ENCODE measurements around the gene CCDC142. TPM values are rescaled to one million over a fixed set of nuclear protein-coding genes. Genes with fewer than 3 reads are reported as not detected.
A peak's percentile ranks its signal among the peaks of the same experiment; 100 is the strongest.

The CCDC142 gene
- total RNA-seq, 5 donors from 2014 or later (not counting 1 experiment from before 2014, with no cell fraction given): 16.1 to 59.3 (median 56.7) TPM

DNA sequence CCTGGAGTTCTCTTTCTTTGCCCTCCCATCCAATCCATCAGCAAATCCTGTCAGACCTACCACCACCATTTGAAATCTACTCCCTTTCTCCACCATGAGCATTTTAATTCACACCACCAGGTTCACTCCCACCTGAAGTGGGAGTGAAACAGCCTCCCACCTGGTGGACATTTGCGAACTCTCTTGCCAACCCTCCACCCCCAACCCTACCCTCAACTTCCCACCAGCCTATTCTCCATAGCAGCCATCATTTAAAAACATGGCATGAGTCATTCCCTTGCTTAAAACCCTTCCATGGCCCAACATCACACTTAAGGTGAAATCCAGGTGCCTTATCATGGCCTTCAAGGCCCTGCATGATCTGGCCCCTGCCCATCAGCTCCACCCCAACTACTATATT is 44.5 kb downstream of the CCDC142 start:
- 100% methylated on average over 1 of the region's 1 CpG for WGBS (ENCODE audit: insufficient coverage)
- peaks cover 11 to 14% (median 13%) of the 10 kb centered on the region in 3 donors for H3K4me1 Mint-ChIP-seq
- H3K27me3 ChIP-seq (replicated peaks in 1 of 2; ENCODE audit: control insufficient read depth in 2 of 2, extremely low read depth in 1 of 2, insufficient read depth in 2 of 2, low read length in 1 of 2): peaks cover 4 to 43% of the 10 kb centered on the region in 2 experiments
- no peaks in the 10 kb centered on the region for H3K9me3 Mint-ChIP-seq
- no peak overlapping the region for H3K27ac ChIP-seq (ENCODE audit: low read length)
- ATAC-seq (replicated peaks in 1 of 4): no peak
- H3K36me3 Mint-ChIP-seq: no peaks in the 10 kb centered on the region
- peaks cover 18 to 36% of the 10 kb centered on the region in 2 donors for H3K27me3 Mint-ChIP-seq
- no peak for DNase-seq
- ChIA-PET POLR2A (no interaction called here), CTCF (no interaction called here)
- no peaks in the 10 kb centered on the region for H3K9me3 ChIP-seq
- peaks cover 0 to 26% of the 10 kb centered on the region in 2 experiments for H3K4me1 ChIP-seq (ENCODE audit: control insufficient read depth in 1 of 2, extremely low read depth in 1 of 2, insufficient read depth in 2 of 2, low read length in 2 of 2)
- no peaks in the 10 kb centered on the region for H3K36me3 ChIP-seq (ENCODE audit: control insufficient read depth in 2 of 2, extremely low read depth in 1 of 2, insufficient read depth in 1 of 2, low read length in 1 of 2)
- no peak overlapping the region for H3K4me3 ChIP-seq (ENCODE audit: control insufficient read depth in 1 of 2, extremely low read depth in 1 of 2, low read length in 1 of 2)
- no peak overlapping the region for H3K4me3 Mint-ChIP-seq
- no peak overlapping the region for H3K27ac Mint-ChIP-seq

DNA sequence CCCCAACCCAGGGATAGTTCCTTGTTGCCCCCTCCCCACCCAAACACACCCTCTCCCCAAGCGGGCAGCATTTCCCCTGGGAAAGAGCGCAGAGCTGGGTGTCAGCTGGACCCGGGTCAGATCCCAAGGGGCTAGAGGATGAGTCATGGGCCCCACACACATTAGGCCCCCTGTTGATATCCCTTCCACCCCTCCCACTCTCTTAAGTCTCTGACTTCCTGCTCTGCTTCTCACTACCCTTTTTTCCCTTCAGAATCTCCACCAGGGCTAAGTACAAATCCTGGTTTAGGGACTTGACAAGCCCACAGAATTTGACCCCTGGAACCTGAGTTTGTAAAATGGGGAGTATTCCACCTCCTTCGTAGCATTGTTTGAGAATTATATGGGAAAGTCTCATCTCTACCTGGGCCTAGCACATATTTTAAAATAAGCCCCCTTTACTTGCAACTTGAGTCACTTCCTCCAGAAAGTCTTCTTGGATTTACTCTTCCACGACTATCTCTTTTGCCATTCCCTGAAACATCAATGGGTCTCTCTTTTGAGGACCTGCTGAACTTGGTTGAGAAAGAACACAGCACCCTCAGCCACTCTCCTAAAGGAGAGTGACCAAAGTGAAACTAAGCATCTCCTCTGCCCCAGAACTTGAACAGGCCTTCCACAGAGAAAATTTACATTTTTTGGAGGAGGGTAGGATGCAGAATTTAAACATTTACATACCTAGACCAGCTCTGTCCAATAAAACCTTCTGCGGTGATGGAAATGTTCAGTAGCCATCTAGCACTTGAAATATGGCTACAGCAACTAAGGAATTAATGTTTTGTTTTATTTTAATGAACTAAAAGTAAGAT is 45.7 kb downstream of the CCDC142 start:
- no peaks in the 10 kb centered on the region for H3K36me3 ChIP-seq (ENCODE audit: control insufficient read depth in 2 of 2, extremely low read depth in 1 of 2, insufficient read depth in 1 of 2, low read length in 1 of 2)
- POLR2A ChIA-PET: no interaction called here
- H3K4me3 ChIP-seq (ENCODE audit: control insufficient read depth in 1 of 2, extremely low read depth in 1 of 2, low read length in 1 of 2): no peak overlapping the region
- no peaks in the 10 kb centered on the region for H3K9me3 Mint-ChIP-seq
- no peaks in the 10 kb centered on the region for H3K9me3 ChIP-seq
- WGBS (ENCODE audit: insufficient coverage): 73% methylated on average over 4 of the region's 6 CpGs
- no peak for DNase-seq
- no peak overlapping the region for H3K27ac ChIP-seq (ENCODE audit: low read length)
- no peak overlapping the region for H3K4me3 Mint-ChIP-seq
- no peak for ATAC-seq (replicated peaks in 1 of 4)
- peaks cover 0 to 33% of the 10 kb centered on the region in 2 experiments for H3K27me3 ChIP-seq (replicated peaks in 1 of 2; ENCODE audit: control insufficient read depth in 2 of 2, extremely low read depth in 1 of 2, insufficient read depth in 2 of 2, low read length in 1 of 2)
- H3K27me3 Mint-ChIP-seq: peaks cover 12 to 27% of the 10 kb centered on the region in 2 donors
- CTCF ChIA-PET: no interaction called here
- H3K4me1 ChIP-seq (ENCODE audit: control insufficient read depth in 1 of 2, extremely low read depth in 1 of 2, insufficient read depth in 2 of 2, low read length in 2 of 2): peaks cover 0 to 24% of the 10 kb centered on the region in 2 experiments
- H3K27ac Mint-ChIP-seq: no peak overlapping the region
- peaks cover 7 to 11% (median 10%) of the 10 kb centered on the region in 3 donors for H3K4me1 Mint-ChIP-seq
- no peaks in the 10 kb centered on the region for H3K36me3 Mint-ChIP-seq

DNA sequence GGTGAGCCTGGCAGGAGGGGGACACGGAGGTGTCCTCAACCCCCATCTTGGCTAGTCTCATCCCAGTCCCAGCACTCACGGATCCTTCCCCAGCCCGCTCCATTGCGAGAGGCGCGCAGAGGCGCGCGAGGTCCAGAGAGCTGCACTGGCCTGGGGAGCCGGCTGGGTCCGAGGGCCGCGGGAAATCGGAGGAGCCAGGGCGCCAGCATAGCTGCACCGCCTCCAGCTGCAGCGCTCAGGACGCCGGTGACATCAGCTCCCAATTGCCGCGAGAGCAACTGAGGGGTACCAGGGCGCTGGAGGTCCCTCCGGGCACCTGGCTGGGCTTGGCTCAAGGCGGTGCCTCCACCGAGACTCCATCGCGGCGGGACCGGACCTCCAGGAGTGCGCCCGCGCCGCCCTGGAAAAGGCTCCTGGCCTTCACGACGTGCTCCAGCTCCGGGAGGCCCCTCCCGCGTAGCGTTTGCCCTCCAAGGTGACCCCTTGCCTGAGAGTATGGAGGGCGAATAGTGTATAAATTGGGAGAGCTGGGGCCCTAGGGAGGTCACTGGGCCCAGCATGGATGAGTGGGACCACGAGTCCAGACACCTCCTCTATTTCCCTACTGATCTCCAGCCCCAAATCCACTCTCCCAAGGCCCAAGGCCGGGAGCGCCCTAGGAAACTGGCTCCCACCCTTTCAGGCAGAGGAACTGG is 46.5 kb downstream of the CCDC142 start:
- no peak overlapping the region for H3K27ac Mint-ChIP-seq
- no peak for ATAC-seq (replicated peaks in 1 of 4)
- H3K4me1 ChIP-seq (ENCODE audit: control insufficient read depth in 1 of 2, extremely low read depth in 1 of 2, insufficient read depth in 2 of 2, low read length in 2 of 2): peaks cover 0 to 16% of the 10 kb centered on the region in 2 experiments
- CTCF ChIA-PET: no interaction called here
- H3K36me3 ChIP-seq (ENCODE audit: control insufficient read depth in 2 of 2, extremely low read depth in 1 of 2, insufficient read depth in 1 of 2, low read length in 1 of 2): no peaks in the 10 kb centered on the region
- H3K4me3 Mint-ChIP-seq: no peak overlapping the region
- no peaks in the 10 kb centered on the region for H3K9me3 Mint-ChIP-seq
- no peak for DNase-seq
- POLR2A ChIA-PET: interaction anchor here in 1 of 2 donors (0.6 kb wide), 1 partner anchor 26 kb away, joined by 18 read pairs; no protein-coding TSS in a partner anchor
- no peaks in the 10 kb centered on the region for H3K36me3 Mint-ChIP-seq
- H3K27ac ChIP-seq (ENCODE audit: low read length): no peak overlapping the region
- no peaks in the 10 kb centered on the region for H3K9me3 ChIP-seq
- H3K4me3 ChIP-seq (ENCODE audit: control insufficient read depth in 1 of 2, extremely low read depth in 1 of 2, low read length in 1 of 2): no peak overlapping the region
- peaks cover 11 to 24% of the 10 kb centered on the region in 2 donors for H3K27me3 Mint-ChIP-seq
- peaks cover 6 to 10% (median 10%) of the 10 kb centered on the region in 3 donors for H3K4me1 Mint-ChIP-seq
- 95% methylated on average over 37 of the region's 43 CpGs for WGBS (ENCODE audit: insufficient coverage)
- H3K27me3 ChIP-seq (replicated peaks in 1 of 2; ENCODE audit: control insufficient read depth in 2 of 2, extremely low read depth in 1 of 2, insufficient read depth in 2 of 2, low read length in 1 of 2): peaks cover 0 to 26% of the 10 kb centered on the region in 2 experiments

DNA sequence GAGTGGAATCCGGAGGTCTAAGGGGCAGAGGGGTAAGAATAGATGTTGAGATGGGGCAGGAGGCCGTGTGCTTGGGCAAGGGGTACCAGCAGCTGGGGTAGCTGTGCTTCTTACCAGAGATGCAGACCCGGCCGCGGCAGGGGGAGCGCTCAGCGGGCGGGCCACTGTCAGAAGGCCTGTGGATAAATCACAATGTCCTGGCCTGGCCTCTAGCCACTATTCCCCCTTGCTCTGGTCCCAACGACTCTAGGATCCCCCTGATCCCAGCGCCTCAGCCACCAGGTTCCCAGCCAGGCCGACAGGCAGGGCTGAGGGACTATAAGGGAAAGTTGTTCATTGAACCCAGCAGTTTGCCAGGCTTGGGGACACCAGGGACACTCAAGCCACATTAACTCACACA is 52.3 kb downstream of the CCDC142 start:
- 86% methylated on average over 8 of the region's 11 CpGs for WGBS (ENCODE audit: insufficient coverage)
- no peak for ATAC-seq (replicated peaks in 1 of 4)
- CTCF ChIA-PET: no interaction called here

DNA sequence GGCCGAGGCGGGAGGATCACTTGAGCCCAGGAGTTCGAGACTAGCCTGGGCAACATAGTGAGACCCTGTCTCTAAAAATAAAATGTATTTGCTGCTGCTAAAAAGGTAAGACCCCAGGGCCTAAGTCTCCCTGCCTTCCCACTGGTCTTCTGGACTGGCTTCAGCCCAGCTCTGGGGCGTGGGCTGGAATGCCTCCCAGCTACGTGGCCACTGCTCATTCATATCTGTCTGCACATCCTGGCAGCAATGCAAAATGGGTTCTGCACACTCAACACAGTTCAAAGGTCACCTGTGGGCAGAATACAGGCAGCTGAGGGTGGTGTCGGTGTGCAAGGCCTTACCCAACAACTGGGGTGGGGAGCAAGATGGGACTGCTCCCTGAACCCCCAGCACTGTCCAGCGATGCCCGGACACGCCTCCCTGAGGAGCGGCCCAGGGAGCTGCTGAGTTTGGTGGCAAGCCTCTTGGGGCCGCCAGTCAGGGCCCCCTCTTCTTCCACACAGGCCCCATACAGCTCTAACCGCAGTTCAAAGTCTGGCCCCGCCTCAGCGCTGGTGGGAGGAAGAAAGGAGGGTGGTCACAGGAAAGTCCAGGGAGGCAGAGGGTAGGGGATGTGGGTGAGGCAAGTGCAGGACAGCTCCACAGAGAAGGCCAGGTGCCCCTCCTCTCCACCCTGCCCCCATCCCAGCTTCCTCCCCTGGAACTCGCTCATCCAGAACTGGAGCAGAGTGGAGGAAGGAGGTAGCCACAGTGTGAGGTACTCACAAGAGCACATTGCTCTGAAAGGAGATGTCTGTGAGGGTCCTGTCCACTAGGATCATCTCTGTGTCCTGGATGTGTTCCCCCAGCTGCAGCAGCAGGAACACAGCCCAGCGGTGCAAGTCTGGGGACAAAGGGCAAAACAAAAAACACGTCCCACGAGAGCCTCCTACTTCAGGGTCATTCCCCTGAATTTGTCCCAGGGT is 53.0 kb downstream of the CCDC142 start:
- WGBS (ENCODE audit: insufficient coverage): 89% methylated on average over 9 of the region's 18 CpGs

More for the DNA sequence above, 52.3 kb downstream of the CCDC142 start:
- Mint-ChIP-seq H3K36me3 (peaks cover 3% of the 10 kb centered on the region), H3K4me3 (no peak overlapping the region), H3K4me1 (no peaks in the 10 kb centered on the region), H3K27ac (no peak overlapping the region), H3K9me3 (no peaks in the 10 kb centered on the region), H3K27me3 (no peaks in the 10 kb centered on the region)
- peaks cover 0 to 9% of the 10 kb centered on the region in 2 donors for H3K36me3 ChIP-seq (ENCODE audit: control insufficient read depth in 2 of 2, extremely low read depth in 1 of 2, insufficient read depth in 1 of 2, low read length in 1 of 2)
- H3K4me3 ChIP-seq (ENCODE audit: control insufficient read depth in 1 of 2, extremely low read depth in 1 of 2, low read length in 1 of 2): no peak overlapping the region
- H3K4me1 ChIP-seq (ENCODE audit: control insufficient read depth in 1 of 2, extremely low read depth in 1 of 2, insufficient read depth in 2 of 2, low read length in 2 of 2): no peaks in the 10 kb centered on the region
- POLR2A ChIA-PET: interaction anchor here (0.6 to 1.4 kb wide), 3 partner anchors 12 to 22 kb away, joined by 4 to 8 read pairs (median 5); no protein-coding TSS in a partner anchor
- no peak for DNase-seq
- no peak overlapping the region for H3K27ac ChIP-seq (ENCODE audit: low read length)
- no peaks in the 10 kb centered on the region for H3K27me3 ChIP-seq (replicated peaks in 1 of 2; ENCODE audit: control insufficient read depth in 2 of 2, extremely low read depth in 1 of 2, insufficient read depth in 2 of 2, low read length in 1 of 2)
- H3K9me3 ChIP-seq: no peaks in the 10 kb centered on the region

More for the DNA sequence above, 53.0 kb downstream of the CCDC142 start:
- Histone ChIP-seq H3K27me3 (replicated peaks in 1 of 2; ENCODE audit: control insufficient read depth in 2 of 2, extremely low read depth in 1 of 2, insufficient read depth in 2 of 2, low read length in 1 of 2) (no peaks in the 10 kb centered on the region), H3K4me1 (ENCODE audit: control insufficient read depth in 1 of 2, extremely low read depth in 1 of 2, insufficient read depth in 2 of 2, low read length in 2 of 2) (no peaks in the 10 kb centered on the region), H3K27ac (ENCODE audit: low read length) (no peak overlapping the region), H3K4me3 (ENCODE audit: control insufficient read depth in 1 of 2, extremely low read depth in 1 of 2, low read length in 1 of 2) (no peak overlapping the region), H3K36me3 (ENCODE audit: control insufficient read depth in 2 of 2, extremely low read depth in 1 of 2, insufficient read depth in 1 of 2, low read length in 1 of 2) (peaks cover 0 to 16% of the 10 kb centered on the region in 2 donors), H3K9me3 (no peaks in the 10 kb centered on the region)
- peaks cover 9% of the 10 kb centered on the region for H3K36me3 Mint-ChIP-seq
- peak in 1 of 4 experiments; percentile 9 for ATAC-seq (replicated peaks in 1 of 4)
- H3K27ac Mint-ChIP-seq: no peak overlapping the region
- no peak for DNase-seq
- CTCF ChIA-PET: interaction anchor here in 1 of 2 donors (0.5 kb wide), 1 partner anchor 14 kb away, joined by 3 read pairs; no protein-coding TSS in a partner anchor
- H3K4me1 Mint-ChIP-seq: no peaks in the 10 kb centered on the region
- no peaks in the 10 kb centered on the region for H3K27me3 Mint-ChIP-seq
- H3K4me3 Mint-ChIP-seq: no peak overlapping the region
- POLR2A ChIA-PET: interaction anchor here in 1 of 2 donors (1.4 kb wide), 1 partner anchor 12 kb away, joined by 4 read pairs; no protein-coding TSS in a partner anchor
- no peaks in the 10 kb centered on the region for H3K9me3 Mint-ChIP-seq

Measured in T-cell (primary cell).